ENCODE data around the gene CSHL1. TPM values are rescaled to one million over a fixed set of nuclear protein-coding genes. Genes with fewer than 3 reads are reported as not detected.

CSHL1 gene
- total RNA-seq, 1 experiment from 2014 or later = not detected

DNA sequence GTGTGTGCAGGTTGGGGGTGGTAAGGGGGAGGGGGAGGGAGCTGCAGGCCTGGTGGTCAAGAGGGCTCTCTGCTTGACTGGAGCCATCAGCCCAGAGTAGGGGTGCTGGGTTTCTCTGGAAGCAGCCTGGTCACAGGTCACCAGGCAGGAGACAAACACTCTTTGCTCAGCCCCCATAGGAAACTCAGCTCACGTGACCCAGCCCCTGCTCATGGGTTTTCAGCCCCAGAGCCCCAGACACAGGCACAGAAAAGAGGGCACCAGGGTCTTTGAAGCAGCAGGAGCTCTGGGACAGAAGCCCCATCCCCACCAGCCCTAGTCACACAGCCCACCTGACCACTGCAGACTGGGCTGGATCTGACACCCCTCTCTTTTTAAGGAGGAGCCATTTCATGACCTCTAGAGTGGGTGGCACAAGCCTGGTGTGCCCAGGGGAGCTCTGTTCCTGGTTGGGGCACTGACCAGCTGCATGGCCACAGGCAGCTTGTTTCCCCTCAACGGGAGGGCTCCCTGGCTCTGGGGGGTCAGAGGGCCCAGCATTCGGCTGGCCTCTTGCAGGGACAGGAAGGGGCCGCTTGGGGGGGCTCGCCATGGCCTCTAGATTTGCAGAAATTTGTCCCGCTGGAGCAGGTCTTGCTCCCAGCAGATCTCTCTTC, 34.9 kb upstream of the CSHL1 start:
- no TSS peak for BruUV-seq (replicated peaks)
- H3K79me2 ChIP-seq (ENCODE audit: low read depth) = no peaks in the 10 kb centered on the region
- no peak for DNase-seq
- ChIA-PET POLR2A (ENCODE audit: unreplicated experiment) (interaction anchor here (0.6 to 0.9 kb wide), 2 partner anchors 18 to 39 kb away, joined by 3 to 7 read pairs; no protein-coding TSS in a partner anchor), CTCF (interaction anchor here (0.5 to 1.3 kb wide), 11 partner anchors 12 to 199 kb away, joined by 3 to 9 read pairs (median 5); partner anchors contain the start of gene GH1)
- H4K20me1 ChIP-seq (ENCODE audit: insufficient read depth) = no peaks in the 10 kb centered on the region
- no peaks in the 10 kb centered on the region for H3K36me3 ChIP-seq (ENCODE audit: low read depth)
- no peak overlapping the region for H3K4me2 ChIP-seq
- no peak for TF ChIP-seq EZH2 (IDR thresholded peaks at IDR 0.05; ENCODE audit: low read depth)
- TF ChIP-seq, protein P1, sequence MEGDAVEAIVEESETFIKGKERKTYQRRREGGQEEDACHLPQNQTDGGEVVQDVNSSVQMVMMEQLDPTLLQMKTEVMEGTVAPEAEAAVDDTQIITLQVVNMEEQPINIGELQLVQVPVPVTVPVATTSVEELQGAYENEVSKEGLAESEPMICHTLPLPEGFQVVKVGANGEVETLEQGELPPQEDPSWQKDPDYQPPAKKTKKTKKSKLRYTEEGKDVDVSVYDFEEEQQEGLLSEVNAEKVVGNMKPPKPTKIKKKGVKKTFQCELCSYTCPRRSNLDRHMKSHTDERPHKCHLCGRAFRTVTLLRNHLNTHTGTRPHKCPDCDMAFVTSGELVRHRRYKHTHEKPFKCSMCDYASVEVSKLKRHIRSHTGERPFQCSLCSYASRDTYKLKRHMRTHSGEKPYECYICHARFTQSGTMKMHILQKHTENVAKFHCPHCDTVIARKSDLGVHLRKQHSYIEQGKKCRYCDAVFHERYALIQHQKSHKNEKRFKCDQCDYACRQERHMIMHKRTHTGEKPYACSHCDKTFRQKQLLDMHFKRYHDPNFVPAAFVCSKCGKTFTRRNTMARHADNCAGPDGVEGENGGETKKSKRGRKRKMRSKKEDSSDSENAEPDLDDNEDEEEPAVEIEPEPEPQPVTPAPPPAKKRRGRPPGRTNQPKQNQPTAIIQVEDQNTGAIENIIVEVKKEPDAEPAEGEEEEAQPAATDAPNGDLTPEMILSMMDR (conservative IDR thresholded peaks at IDR 0.05) = no peak
- H3K27ac ChIP-seq = no peak overlapping the region
- no peak overlapping the region for H3K4me3 ChIP-seq
- no peak overlapping the region for H2AFZ ChIP-seq
- no peaks in the 10 kb centered on the region for H3K4me1 ChIP-seq (replicated peaks; ENCODE audit: insufficient read depth)
- intact Hi-C loops (cut with micrococcal nuclease; ENCODE audit: unreplicated experiment) = no loop called here
- H3K9me3 ChIP-seq (ENCODE audit: insufficient read depth, low read depth) = no peaks in the 10 kb centered on the region
- H3K9me2 ChIP-seq (ENCODE audit: insufficient read depth) = no peaks in the 10 kb centered on the region
- no peaks in the 10 kb centered on the region for H3F3A ChIP-seq (ENCODE audit: insufficient read depth, low read depth)
- H3K27me3 ChIP-seq (ENCODE audit: insufficient read depth, low read depth) = peaks cover 11% of the 10 kb centered on the region

DNA sequence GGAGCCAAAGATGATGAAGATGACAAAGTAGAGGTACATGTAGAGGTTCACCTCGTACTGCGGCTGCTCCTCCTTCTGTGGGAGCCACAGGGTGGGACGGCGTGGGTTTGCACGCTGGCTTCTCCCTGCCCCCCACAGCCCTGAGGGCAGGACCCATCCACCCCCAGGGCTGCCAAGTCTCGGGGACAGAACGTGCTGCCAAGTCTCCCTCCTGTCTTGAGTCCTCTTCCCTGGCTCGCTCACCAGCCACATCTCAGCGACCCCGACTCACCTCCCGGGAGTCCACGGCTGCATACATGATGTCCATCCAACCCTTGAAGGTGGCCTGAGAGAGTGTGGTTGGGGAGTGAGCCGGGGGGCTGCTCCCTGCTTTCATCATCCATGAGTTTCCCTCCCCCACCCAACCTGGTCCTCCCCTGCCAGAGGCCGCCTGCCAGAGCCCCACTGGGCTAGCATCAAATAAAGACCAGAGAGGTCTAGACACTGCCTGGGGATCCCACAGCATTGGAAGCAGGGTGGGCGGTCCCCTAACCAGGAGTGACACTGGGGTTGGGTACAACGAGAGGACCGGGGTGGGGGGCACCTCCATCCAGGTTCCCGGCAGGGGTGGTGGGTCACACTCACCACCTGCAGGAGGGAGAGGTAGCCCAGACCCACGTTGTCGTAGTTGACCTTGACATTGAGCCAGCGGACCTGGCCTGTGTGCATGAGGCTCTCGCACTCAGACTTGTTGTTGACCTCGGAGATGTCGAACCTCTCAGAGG, 33.9 kb upstream of the CSHL1 start:
- Histone ChIP-seq H3K27me3 (ENCODE audit: insufficient read depth, low read depth) (peaks cover 11% of the 10 kb centered on the region), H3K27ac (no peak overlapping the region), H3K4me3 (no peak overlapping the region), H3K79me2 (ENCODE audit: low read depth) (no peaks in the 10 kb centered on the region), H3K9me3 (ENCODE audit: insufficient read depth, low read depth) (no peaks in the 10 kb centered on the region), H3K4me1 (replicated peaks; ENCODE audit: insufficient read depth) (no peaks in the 10 kb centered on the region), H3F3A (ENCODE audit: insufficient read depth, low read depth) (no peaks in the 10 kb centered on the region), H3K36me3 (ENCODE audit: low read depth) (no peaks in the 10 kb centered on the region), H3K9me2 (ENCODE audit: insufficient read depth) (no peaks in the 10 kb centered on the region), H3K4me2 (no peak overlapping the region), H4K20me1 (ENCODE audit: insufficient read depth) (no peaks in the 10 kb centered on the region), H2AFZ (no peak overlapping the region)
- no TSS peak for BruUV-seq (replicated peaks)
- ChIA-PET POLR2A (ENCODE audit: unreplicated experiment) (no interaction called here), CTCF (interaction anchor here (0.6 kb wide), 1 partner anchor 335 kb away, joined by 6 read pairs; no protein-coding TSS in a partner anchor)
- intact Hi-C loops (cut with micrococcal nuclease; ENCODE audit: unreplicated experiment) = no loop called here
- no peak for DNase-seq
- TF ChIP-seq, protein P1 (conservative IDR thresholded peaks at IDR 0.05) = no peak
- TF ChIP-seq EZH2 (IDR thresholded peaks at IDR 0.05; ENCODE audit: low read depth) = no peak

DNA sequence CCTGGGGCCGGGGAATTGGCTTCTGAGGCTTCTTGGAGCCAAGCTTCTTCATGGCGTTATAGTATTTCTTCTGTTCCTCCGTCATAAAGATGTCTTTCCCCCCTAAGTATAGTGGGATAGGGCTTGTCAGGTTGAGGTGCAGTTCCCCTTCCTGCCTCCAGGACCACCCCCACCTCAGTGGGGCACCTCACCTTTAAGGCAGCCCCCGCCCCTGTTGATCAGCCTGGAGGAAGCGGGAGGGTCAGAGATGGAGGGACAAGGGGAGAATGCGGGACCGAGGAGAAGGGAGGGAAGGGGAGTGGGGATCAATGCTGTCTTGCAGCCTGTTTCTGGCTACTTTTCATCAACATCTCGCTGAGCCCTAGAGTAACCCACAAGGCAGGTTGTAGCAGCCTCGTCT, 32.7 kb upstream of the CSHL1 start:
- Histone ChIP-seq H3K36me3 (ENCODE audit: low read depth) (no peaks in the 10 kb centered on the region), H3K4me2 (no peak overlapping the region), H3K27ac (no peak overlapping the region), H3K9me2 (ENCODE audit: insufficient read depth) (no peaks in the 10 kb centered on the region), H3K4me1 (replicated peaks; ENCODE audit: insufficient read depth) (no peaks in the 10 kb centered on the region), H3K9me3 (ENCODE audit: insufficient read depth, low read depth) (no peaks in the 10 kb centered on the region), H3K4me3 (no peak overlapping the region), H2AFZ (no peak overlapping the region), H3K27me3 (ENCODE audit: insufficient read depth, low read depth) (peaks cover 11% of the 10 kb centered on the region), H3K79me2 (ENCODE audit: low read depth) (no peaks in the 10 kb centered on the region), H4K20me1 (ENCODE audit: insufficient read depth) (no peaks in the 10 kb centered on the region), H3F3A (ENCODE audit: insufficient read depth, low read depth) (no peaks in the 10 kb centered on the region)
- DNase-seq = no peak
- TF ChIP-seq, protein P1 (conservative IDR thresholded peaks at IDR 0.05) = 0 out of 2 replicates have a peak, but pooled peaks have one; percentile 34
- no peak for TF ChIP-seq EZH2 (IDR thresholded peaks at IDR 0.05; ENCODE audit: low read depth)
- intact Hi-C loops (cut with micrococcal nuclease; ENCODE audit: unreplicated experiment) = no loop called here
- ChIA-PET CTCF (no interaction called here), POLR2A (ENCODE audit: unreplicated experiment) (no interaction called here)
- BruUV-seq (replicated peaks) = no TSS peak
